ENCODE measurements around the gene PREX1.

The PREX1 gene

DNA sequence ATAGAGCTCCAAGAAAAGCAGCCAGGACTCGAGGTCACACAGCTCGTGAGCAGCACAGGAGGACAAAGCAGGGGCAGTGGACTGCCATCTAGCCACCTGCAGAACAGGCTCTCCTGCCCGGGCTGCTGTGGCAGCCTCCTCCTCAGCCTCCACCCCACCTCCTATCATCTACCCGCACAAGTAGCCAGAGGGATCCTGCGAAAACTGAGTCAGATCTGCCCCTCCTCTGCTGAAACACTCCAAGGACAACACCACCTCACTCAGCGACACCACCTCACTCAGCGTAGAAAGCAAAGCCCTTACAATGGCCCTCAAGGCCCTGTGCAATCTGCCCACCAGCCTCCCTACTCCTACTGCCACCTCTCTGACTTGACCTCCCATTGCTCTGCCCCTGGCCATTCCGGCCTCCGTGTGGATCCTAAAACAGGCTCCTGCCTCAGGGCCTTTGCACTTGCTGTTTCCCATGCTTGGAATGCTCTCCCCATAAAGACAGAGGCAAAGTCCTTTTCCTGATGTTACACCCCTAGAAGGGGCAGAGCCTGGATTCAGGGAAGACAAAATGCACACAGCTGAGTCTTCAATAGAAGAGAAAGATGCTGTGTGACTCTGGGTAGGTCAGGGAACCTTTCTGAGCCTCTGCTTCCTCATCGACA, 19.3 kb downstream of the PREX1 start:
- no peak for DNase-seq

DNA sequence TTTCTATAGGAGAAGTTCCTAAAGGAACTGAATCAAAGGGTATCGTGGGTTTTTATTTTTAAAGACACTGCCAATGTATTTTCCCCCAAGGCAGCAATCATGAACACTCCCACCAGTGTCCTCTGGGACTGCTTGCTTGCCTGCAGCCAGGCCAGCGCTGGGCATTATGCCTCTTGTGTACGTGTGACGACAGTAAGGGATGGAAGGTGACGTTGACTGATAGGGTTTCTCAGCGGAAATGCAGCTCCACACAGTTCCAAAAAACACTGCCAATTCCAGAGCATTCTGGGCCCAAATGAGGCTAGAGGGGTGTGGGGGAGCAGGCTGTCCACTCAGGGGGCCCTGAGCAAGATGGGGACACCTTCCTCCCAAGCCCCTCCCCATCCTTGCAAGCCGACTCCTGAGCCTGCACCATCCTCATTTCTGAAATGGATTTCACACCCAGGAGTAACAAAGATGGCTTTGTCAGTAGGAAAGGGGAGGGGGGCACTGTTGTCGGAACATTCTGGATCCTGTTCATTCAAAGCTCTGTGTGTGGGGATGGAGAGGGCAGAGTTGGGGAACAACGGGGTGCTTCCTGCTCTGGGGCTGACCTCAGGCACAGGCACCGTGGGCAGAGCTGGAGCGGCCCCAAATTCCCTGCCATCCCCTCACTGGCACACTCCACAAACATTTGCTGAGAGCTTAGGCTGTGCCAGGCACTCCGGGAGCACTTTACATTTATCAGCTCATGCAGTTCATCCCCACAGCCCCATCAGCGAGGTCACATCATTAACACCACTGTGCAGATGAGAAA, 20.0 kb downstream of the PREX1 start:
- DNase-seq, result no peak

DNA sequence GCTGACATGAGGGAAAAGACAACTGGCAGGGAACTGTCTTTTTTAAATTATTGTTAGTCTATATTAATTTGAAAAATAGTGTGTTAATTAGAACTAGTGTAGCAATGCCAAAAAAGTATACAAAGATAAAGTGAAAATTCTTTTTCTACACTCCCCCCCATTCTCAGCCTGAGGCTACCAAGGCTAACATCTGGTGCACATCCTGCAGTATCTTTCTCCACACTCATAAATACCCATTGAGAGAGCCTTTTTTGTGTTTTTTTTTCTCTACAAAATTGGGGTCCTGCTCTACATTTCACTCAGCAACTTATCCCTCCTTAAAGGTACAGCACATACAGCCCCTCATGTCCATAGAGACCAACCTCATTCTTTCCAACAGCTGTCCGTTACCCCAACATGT, 20.7 kb downstream of the PREX1 start:
- DNase-seq, result no peak

DNA sequence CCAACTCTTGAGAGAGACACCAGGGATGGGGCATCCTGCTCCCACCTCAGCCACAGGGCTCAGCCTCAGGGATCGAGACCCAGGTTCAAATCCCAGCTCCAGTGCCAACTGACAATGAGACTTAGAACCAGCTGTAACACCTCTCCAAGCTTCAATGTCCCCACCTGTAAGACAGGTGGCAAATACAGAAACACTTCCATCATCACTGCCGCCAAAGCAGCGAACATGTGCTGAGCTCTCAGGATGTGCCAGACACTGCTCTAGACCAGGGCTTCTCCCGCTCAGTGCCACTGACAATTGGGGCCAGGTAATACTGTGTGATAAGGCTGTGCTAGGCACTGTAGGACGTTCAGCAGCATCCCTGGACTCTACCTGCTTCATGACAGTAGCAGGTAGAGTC, 22.1 kb downstream of the PREX1 start:
- no peak for DNase-seq

DNA sequence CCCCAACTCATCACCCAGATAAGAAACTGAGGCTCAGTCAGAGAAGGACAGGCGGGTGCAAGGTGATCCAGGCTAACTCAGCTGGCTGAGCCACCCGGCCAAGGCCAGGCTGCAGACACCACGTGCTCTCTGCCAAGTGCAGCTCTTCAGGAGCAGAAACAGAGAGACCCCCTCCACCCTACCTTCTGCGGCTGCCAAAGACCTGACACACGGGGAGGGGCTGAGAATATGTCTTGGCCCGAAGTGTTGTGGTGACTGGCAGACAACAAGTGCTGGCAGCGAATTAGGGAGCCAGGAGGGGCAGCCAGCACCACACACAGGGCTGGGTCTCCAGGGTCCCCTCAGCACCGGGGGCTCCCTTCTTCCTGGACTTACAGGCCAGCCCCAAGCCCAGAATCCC, 22.5 kb downstream of the PREX1 start:
- DNase-seq, result no peak

DNA sequence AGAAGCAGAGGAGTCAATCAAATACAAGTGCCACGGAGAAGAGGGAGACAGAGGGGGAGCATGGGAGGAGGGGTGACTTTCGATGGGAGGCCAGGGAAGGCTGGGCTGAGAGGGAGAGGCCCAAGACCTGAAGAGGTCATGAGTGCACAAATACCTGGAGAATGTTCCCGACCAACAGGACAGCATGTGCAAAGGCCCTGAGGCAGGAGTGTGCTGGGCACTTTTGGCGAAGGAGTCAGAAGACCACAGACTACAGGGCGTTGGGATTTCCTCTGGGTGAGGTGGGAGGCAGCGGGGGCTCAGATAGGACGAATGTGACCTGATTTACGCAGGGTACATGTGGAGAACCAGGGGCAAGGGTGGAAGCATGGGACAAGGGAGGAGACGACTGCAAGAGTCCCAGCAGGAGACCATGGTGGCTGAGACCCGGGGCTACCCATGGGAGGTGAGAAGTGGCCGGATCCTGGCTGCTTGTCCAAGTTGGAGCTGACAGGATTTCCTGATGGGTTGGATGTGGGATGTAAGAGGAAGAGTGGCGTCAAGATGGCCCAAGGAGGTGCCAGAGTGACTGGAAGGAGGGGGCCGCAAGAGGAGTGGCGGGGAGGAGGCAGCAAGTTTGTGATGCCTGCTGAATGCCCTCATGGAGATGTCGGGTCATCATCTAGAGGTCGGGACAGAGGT, 23.4 kb downstream of the PREX1 start:
- no peak for DNase-seq

DNA sequence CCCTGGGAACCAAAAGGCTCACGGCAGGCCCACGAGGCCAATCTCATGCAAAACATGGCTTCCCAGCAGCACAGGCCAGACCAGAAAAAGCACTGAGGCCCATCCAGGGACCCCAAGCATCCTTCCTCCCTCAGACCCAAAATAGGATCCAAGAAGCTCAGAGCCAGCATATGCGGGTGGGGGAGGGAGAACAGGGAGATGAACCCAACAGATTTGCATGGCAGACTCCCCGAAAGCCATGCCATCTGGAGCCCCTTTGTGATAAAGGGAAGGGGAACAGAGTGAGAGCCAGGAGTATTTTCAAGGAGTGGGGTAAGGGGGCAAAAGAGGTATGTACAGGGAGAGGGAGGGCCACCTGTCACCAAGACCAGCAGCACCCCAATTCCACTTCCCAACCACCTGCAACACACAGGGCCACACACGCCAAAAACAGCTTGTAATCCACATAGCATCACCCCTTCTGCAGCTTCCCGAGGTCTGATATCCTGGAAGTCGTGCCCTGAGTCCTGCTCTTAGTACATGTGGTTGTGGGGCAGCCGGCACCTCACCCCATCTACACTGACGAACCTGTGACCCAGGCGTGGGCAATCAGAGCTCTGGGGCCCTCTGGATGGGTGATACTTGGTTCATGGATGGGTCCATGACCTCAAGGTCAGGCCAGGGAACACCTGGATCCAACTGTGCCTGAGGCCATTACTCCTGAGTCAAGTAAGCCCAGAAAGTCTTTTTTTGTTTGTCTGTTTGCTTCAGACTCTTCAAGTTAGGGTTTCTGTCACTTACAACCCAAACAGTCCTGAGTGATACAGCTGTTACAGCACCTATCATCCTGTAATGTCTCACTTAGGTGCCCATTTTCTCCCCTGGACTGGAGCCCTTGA, 24.4 kb downstream of the PREX1 start:
- DNase-seq, result no peak

DNA sequence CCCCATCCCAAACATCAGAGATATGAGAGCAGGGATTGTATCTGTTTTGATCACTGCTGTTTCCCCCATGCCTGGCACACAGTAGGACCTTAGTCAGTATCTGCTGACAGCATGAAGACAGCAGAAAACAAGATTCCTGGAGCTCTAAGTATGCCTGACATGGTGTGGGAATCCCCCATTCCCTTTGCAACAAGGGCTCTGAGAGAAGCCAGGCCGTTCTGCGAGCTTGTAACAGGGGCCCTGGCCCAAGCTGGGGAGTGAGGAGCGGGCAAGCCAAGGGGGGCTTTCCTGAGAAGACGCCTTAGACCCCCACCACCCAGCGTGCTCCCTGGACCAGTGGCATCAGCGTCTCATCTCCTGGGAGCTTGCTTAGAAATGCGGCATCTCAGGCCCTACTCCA, 25.2 kb downstream of the PREX1 start:
- no peak for DNase-seq

DNA sequence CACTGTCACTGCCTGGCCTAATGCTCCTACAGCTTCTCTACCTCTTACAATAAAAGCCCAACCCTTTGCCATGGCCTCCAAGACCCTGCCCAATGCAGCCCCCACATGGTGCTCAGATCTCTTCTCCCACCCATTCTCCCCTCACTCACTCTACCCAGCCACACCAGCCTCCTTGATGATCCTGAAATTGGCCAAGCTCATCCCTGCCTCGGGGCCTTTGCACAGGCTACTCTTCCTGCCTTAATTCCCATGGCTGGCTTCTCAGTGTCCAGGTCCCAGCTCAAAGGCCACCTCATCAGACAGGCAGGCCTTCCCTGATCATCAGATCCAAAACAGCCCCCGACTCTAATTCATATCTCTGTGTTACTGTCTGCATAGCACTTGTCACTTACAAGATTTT, 25.6 kb downstream of the PREX1 start:
- DNase-seq, result no peak

DNA sequence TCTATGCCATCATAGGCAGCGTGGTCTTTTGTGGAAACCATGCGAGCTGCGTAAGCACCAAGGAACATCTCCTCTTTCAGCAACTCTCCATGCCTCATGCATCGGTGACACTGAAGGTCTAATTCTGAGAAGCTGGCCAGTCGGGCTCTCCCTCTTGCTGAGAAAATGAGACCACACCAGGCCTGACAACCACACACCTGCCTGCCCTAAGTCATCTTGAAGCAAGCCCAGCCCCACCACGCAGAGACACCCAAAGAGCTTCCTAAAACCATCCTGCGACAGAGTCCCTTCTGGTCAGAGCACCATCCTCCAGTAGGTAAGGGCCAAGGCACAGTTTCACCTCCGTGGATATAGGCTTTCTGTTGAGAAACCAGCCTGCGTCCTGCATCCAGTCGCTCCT, 26.6 kb downstream of the PREX1 start:
- DNase-seq, result no peak

DNA sequence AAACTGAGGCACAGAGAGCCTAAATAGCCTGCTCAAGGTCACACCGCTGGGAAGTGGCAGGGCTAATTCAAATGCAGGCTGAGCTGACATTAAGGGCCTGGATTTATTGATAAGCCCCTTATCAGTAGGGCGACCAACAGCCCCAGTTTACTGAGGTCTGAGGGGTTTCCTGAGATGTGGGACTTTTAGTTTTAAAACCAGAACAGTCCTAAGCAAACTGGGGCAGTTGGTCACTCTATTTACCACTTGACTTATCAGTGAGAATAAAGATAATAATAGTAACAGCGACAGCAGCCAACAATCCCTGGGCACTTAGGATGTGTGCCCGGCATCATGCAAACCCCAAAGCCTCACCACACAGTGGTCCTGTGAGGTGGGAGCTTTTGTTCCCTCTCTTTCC, 27.6 kb downstream of the PREX1 start:
- no peak for DNase-seq

DNA sequence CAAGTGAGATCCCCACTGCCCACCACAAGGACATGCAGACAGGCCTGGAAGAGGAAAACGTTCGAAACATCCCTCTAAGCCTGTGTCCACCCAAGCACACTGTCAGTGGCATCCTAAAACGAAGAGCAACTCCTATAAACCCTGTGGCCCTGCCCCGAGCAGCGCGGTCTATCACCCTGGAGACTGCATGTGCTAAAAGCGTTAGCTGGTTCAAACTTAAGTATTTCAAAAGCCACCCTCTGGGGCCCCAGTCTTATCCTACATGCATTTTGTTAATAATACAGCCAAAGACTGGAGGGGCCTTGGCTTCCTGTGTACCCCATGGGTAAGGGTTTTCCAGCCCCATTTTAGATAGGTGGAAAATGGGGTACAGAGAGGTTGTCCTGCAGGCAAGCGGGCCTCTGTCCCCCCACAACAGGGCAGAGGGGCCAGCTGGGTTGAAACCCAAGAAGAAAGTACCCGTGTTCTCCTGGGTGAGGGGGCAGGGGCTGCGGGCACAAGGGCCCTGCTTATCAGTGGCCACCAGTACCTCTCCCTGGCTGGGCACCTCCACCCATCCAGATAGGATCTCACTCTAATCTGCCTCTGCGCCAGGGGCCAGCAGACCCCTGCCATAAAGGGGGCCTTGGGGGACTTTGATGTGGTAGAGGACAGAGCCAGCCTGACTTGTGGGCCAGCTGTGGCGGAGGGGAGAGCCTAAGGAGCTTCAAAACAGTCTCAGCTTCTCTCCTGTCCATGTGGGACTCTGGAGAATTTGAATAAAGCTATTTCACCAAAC, 28.3 kb downstream of the PREX1 start:
- DNase-seq, result no peak

DNA sequence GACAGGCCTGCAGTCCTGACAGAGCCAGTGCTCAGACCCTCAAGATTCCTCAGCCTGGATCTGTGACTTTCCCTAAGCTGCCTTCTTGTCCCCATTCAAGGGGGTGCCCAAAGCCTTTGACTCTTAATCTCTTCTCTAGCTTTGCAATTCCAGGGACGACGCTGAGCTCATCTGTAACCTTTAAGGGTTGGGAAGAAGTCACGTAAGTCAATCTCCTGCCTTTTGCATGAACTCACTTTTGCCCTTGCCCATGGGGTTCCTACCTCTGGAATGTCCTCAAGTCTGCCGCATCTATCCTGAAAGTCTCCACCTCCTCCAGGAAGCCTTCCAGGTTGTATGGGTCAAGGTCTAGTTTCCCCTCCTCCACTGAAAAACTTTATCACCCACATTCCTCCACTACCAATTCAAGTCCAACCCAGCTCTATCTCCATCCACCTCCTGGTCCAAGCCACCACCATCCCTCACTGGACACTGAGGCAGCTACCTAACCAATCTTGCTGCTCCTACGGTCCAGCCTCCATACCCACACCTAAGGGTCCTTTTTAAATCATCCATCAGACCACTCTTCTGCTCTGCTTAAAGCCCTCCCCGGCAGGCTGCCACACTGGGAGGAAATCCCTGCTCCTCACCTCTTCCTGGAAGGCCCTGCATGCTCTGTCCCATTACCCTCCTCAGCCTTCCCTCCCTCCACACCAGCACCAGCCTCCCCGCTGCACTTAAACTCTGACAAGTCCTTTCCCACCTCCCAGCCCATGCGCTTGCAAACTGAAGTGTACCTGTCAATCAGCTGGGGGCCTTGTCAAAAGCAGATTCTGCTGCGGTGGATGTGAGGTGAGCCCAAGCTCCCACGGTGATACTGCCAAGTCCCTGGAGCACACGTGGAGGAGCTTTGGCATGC, 29.7 kb downstream of the PREX1 start:
- no peak for DNase-seq

DNA sequence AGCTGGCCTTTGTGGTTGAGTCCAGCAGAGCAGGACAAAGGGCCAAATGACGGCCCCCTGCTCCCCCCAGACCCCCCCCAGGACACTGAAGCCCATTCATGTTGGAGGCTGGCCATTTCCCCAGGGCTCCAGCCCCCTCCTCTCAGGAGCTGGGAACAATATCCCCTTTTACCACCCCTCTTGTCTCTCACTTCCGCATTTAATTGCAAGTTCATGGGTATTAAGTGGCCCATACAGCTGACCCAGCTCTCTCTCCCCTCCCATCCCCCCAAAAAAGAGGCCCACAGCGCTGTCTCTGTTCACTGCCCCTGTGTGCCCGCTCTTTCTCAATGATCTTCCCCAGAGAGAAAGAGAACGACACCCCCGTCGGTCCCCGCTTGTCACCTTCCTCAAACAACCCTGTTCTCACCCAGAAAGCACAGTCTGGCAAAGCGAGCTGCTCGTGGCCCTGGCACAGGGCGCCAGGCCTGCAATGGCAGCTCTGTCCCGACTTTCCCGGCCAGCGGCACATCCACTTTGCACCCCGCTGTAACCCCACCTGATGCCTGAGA, 30.4 kb downstream of the PREX1 start:
- no peak for DNase-seq

DNA sequence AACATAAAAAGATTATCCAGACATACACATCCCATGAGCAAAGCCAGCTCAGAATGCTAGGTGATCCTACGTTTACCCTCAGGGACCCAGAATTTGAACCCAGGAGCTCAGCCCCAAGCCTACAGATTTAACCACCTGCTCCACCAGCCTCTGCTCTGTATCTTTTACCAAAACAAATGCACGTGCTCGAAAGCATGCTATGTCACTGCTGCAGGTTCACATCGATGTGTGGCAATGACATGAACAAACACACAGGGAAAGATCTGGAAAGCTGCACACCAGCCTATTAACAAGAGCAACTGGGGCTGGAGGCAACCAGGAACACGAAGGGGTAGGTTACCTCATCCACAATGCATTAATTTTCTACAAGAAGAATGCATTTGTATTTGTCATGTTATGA, 32.1 kb downstream of the PREX1 start:
- no peak for DNase-seq

DNA sequence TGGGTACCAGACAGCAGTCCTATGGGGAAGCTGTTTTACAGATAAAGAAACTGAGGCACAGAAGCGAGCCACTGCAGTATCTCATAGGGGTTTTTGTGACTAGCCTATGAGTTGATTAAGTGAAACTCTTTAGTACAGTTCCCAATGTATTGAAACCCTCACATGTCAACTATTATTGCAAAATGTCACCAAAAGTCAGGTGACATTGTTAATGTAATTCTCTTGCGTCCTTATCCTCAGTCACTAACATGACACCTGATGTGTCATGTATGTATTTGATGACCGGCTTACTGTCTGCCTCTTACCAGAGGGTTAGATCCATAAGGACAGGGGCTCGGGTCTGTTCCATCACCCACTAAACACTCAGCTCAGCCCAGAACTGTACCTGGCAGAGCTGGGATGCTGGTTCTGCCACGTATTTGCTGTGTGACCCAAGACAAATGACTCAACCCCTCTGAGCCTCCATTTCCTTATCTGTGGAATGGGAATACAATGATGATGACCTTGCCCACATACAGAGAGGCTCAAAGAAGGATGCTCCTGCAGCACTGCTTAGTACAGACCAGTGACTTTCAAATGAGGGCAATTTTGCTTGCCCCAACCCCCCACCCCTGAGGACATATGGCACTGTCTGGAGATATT, 32.9 kb downstream of the PREX1 start:
- no peak for DNase-seq

DNA sequence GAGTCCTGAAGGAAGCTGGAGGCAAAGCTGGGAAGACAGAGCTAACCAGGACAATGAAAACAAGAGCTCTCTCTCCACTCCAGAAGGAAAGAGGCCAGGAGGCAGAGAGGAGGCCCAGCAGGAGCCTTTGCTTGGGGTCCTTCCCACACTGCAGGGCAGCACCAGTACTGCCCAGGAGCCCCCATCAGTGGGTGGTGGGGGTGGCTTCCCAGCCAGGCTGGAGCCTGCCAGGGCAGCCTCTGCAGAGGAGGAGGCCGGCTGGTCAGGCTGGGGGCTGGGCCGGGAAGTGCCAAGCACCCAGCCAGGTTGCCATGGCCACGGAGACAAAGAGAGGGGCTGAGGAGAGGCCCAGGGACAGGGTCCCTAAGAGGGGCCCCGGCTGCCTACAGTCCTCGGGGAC, 33.4 kb downstream of the PREX1 start:
- no peak for DNase-seq

DNA sequence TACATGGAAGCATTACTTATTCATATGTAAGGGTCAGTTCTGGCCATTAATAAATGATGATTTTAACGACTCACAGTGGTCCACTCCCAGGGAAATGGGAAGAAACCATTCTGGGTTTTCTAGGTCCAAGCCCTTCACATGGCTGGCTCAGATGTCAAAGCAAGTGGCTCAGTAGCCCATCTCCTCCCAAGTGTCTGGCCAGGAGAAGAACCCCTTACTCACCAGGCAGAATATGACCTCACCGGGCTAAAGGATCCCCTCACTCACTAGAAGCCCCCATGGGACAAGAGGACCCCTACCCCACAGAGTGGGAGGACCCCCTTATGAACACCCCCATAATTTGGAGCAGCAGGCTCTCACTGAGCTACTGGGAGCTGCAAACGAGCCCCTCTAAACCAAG, 34.0 kb downstream of the PREX1 start:
- no peak for DNase-seq

DNA sequence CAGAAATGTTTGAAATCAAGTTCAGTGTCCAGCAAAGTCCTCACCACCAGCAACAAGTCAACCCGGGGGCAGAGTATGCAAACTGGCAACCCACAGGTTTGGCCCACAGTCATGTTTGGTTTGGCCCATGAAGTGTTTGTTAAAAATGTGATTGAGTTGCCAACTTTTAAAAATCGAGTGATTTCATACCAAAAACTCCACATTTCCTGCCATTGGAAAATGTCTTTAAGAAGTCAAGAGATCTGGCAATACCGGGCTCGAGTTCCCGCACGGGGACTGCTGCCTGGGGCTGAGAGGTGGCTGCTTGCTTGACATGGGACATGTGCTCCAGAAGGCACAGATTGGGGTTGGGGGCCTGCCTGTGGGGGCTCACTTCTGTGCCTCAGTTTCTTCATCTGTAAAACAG, 36.1 kb downstream of the PREX1 start:
- no peak for DNase-seq

DNA sequence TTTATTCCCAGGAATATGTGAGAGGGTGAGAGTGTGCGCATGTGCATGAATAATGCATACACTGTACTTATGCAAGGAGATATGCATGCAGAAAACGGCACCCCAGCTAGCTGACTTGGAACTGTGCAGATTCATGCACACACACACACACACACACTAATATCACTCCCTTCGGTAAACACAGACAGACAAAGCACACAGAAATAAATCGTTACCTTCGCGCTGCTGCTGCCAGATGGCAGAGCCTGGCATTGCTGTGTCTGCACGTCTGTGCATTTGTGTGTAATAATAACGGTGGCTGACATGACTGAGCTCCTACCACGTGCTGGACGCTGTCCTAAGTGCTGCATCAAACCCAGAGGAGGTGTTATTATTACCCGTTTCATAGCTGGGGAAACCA, 36.8 kb downstream of the PREX1 start:
- peak; percentile 88 for DNase-seq
